HL-60 (cell line): ENCODE results near the gene MYOZ3.

ENCODE experiments used
- DNase-seq, 2 experiments: peaks; one replicate each; pipeline ENCODE4 v3.0.0-alpha.2; 2010 to 2020; ENCODE audit warnings: low read depth in 1 of 2, low spot score in 1 of 2
- H3K27ac ChIP-seq: fragments of 250-450 bp; sonication (Bioruptor Pico); replicated peaks from 2 replicates; pipeline ENCODE4 v1.5.1; 2020; ENCODE audit warnings: mild to moderate bottlenecking, moderate library complexity
- H3K27me3 ChIP-seq: fragments of 250-450 bp; sonication (Bioruptor Pico); 2 replicates; pipeline ENCODE4 v1.5.1; 2021; ENCODE audit warnings: mild to moderate bottlenecking, moderate library complexity; ENCODE audit not compliant: insufficient read depth, poor library complexity, severe bottlenecking
- H3K4me3 ChIP-seq: replicated peaks from 2 replicates; pipeline ENCODE4 v1.5.1; 2011; ENCODE audit warnings: mild to moderate bottlenecking, control low read depth, low read length; ENCODE audit not compliant: insufficient read depth
- CTCF ChIP-seq: IDR thresholded peaks from one replicate; pipeline ENCODE4 v1.5.1; 2011; ENCODE audit warnings: low read length, control low read depth, inconsistent platforms; ENCODE audit not compliant: insufficient read depth
- GABPA ChIP-seq: IDR thresholded peaks from 2 replicates; pipeline ENCODE4 v1.6.1; 2012; ENCODE audit warnings: low read depth
- POLR2AphosphoS5 ChIP-seq: IDR thresholded peaks from 2 replicates; pipeline ENCODE4 v1.6.1; 2012; ENCODE audit warnings: low read depth
- REST ChIP-seq: IDR thresholded peaks from 2 replicates; pipeline ENCODE4 v1.6.1; 2012; ENCODE audit warnings: low read depth; ENCODE audit not compliant: insufficient replicate concordance
- SPI1 ChIP-seq: IDR thresholded peaks from 2 replicates; pipeline ENCODE4 v1.6.1; 2012; ENCODE audit warnings: low read depth, mild to moderate bottlenecking, borderline replicate concordance

MYOZ3 gene

GRCh38 chr5:150690760-150691159, 29.7 kb downstream of the MYOZ3 start:
- H3K27me3 ChIP-seq, result no peaks in the 10 kb centered on the region
- DNase-seq, result no peak
- no peak overlapping the region for H3K4me3 ChIP-seq
- TF ChIP-seq REST, result no peak
- no peak for TF ChIP-seq GABPA
- TF ChIP-seq SPI1, result no peak
- TF ChIP-seq CTCF, result no peak
- no peak for TF ChIP-seq POLR2AphosphoS5
- H3K27ac ChIP-seq, result no peak overlapping the region

GRCh38 chr5:150692276-150692675, 31.2 kb downstream of the MYOZ3 start:
- H3K27ac ChIP-seq, result no peak overlapping the region
- TF ChIP-seq SPI1 (no peak), GABPA (no peak), REST (no peak), CTCF (no peak), POLR2AphosphoS5 (no peak)
- H3K4me3 ChIP-seq, result no peak overlapping the region
- H3K27me3 ChIP-seq, result no peaks in the 10 kb centered on the region
- DNase-seq, result no peak

- Histone ChIP-seq H3K4me3 (no peak overlapping the region), H3K27ac (no peak overlapping the region), H3K27me3 (no peaks in the 10 kb centered on the region)
- TF ChIP-seq POLR2AphosphoS5 (no peak), CTCF (no peak), SPI1 (no peak), REST (no peak), GABPA (no peak)
- DNase-seq, result no peak
Measured at GRCh38 chr5:150694612-150695011, 33.6 kb downstream of the MYOZ3 start.
